Measurements from ENCODE around the gene NCOR1.
"Not testable (repeated sequence)": the region's sequence is repeated elsewhere in the genome, so short reads cannot be mapped to it uniquely, and the experiment has no call there.

The NCOR1 gene

GRCh38 chr17:16121915-16122314 lies 93.4 kb downstream of the NCOR1 start:
- H3K27ac ChIP-seq (ENCODE audit: low read depth, low read length), result no peak overlapping the region
- H3F3A ChIP-seq (ENCODE audit: control insufficient read depth, insufficient read depth), result no peaks in the 10 kb centered on the region
- H3K4me1 ChIP-seq (ENCODE audit: control insufficient read depth, low read length), result no peaks in the 10 kb centered on the region
- H3K9me2 ChIP-seq (replicated peaks; ENCODE audit: control insufficient read depth, low read length), result no peaks in the 10 kb centered on the region
- peaks cover 68% of the 10 kb centered on the region for H3K36me3 ChIP-seq (ENCODE audit: control insufficient read depth, low read length)
- H3K27me3 ChIP-seq (ENCODE audit: control insufficient read depth, low read length), result no peaks in the 10 kb centered on the region
- TF ChIP-seq, protein P1, sequence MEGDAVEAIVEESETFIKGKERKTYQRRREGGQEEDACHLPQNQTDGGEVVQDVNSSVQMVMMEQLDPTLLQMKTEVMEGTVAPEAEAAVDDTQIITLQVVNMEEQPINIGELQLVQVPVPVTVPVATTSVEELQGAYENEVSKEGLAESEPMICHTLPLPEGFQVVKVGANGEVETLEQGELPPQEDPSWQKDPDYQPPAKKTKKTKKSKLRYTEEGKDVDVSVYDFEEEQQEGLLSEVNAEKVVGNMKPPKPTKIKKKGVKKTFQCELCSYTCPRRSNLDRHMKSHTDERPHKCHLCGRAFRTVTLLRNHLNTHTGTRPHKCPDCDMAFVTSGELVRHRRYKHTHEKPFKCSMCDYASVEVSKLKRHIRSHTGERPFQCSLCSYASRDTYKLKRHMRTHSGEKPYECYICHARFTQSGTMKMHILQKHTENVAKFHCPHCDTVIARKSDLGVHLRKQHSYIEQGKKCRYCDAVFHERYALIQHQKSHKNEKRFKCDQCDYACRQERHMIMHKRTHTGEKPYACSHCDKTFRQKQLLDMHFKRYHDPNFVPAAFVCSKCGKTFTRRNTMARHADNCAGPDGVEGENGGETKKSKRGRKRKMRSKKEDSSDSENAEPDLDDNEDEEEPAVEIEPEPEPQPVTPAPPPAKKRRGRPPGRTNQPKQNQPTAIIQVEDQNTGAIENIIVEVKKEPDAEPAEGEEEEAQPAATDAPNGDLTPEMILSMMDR (IDR thresholded peaks at IDR 0.05; ENCODE audit: low read depth, low read length, poor library complexity, severe bottlenecking), result no peak
- TF ChIP-seq EZH2phosphoT487 (IDR thresholded peaks at IDR 0.05; ENCODE audit: borderline replicate concordance, low read length), result no peak
- no peak overlapping the region for H3K4me3 ChIP-seq (ENCODE audit: low read length)
- no peaks in the 10 kb centered on the region for H4K20me1 ChIP-seq (ENCODE audit: control insufficient read depth, insufficient read depth, low read depth, low read length)
- no peaks in the 10 kb centered on the region for H3K79me2 ChIP-seq (ENCODE audit: control insufficient read depth, low read length)
- H3K4me2 ChIP-seq (ENCODE audit: low read length), result no peak overlapping the region
- no peaks in the 10 kb centered on the region for H3K9me3 ChIP-seq (ENCODE audit: control insufficient read depth, insufficient read depth, low read length)

DNA sequence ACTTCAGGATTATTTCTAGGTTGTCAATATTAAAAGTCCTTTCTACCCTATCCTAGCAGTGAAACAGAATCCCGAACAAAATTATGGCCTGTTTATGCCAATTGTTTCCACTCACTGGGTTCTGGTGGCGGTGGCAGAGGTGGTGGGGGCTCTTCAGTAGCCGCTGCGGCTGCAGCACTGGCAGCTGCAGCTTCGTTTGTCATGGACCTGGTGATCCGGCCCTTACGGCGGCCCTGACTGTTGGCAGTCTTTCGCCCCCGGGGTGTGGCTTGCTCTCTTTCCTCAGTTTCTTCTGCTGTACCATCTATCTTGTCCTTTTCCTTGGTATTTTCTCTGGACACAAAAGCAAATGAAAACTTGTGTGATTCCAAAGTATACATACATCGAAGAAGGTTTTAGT lies 94.4 kb downstream of the NCOR1 start:
- no peaks in the 10 kb centered on the region for H3K79me2 ChIP-seq (ENCODE audit: control insufficient read depth, low read length)
- H3K9me3 ChIP-seq (ENCODE audit: control insufficient read depth, insufficient read depth, low read length), result no peaks in the 10 kb centered on the region
- no peaks in the 10 kb centered on the region for H4K20me1 ChIP-seq (ENCODE audit: control insufficient read depth, insufficient read depth, low read depth, low read length)
- H3K27me3 ChIP-seq (ENCODE audit: control insufficient read depth, low read length), result no peaks in the 10 kb centered on the region
- no peaks in the 10 kb centered on the region for H3K9me2 ChIP-seq (replicated peaks; ENCODE audit: control insufficient read depth, low read length)
- no peak overlapping the region for H3K27ac ChIP-seq (ENCODE audit: low read depth, low read length)
- H3K4me3 ChIP-seq (ENCODE audit: low read length), result no peak overlapping the region
- no peak overlapping the region for H3K4me2 ChIP-seq (ENCODE audit: low read length)
- TF ChIP-seq, protein P1 (IDR thresholded peaks at IDR 0.05; ENCODE audit: low read depth, low read length, poor library complexity, severe bottlenecking), result no peak
- TF ChIP-seq EZH2phosphoT487 (IDR thresholded peaks at IDR 0.05; ENCODE audit: borderline replicate concordance, low read length), result no peak
- H3K4me1 ChIP-seq (ENCODE audit: control insufficient read depth, low read length), result no peaks in the 10 kb centered on the region
- H3F3A ChIP-seq (ENCODE audit: control insufficient read depth, insufficient read depth), result no peaks in the 10 kb centered on the region
- peaks cover 70% of the 10 kb centered on the region for H3K36me3 ChIP-seq (ENCODE audit: control insufficient read depth, low read length)

DNA sequence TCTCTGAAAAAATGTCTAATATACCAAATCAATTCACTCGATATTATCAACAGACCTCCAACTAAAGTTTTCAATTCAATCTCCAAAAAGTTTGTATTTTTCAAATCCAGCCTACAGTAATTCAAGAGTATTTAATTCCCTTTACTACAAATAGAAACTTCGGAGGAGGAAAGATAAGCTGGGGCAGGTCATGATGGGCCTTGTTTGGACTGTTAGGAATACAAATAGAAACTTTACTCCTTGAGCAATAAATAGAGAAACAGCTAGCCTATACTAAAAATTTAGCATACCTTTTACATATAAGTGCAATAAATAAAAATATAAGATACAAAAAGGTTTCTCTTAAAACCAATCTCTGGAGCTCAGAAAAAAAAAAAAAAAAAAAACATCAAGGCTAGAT lies 98.2 kb downstream of the NCOR1 start:
- no peaks in the 10 kb centered on the region for H3K9me2 ChIP-seq (replicated peaks; ENCODE audit: control insufficient read depth, low read length)
- peaks cover 3% of the 10 kb centered on the region for H3K9me3 ChIP-seq (ENCODE audit: control insufficient read depth, insufficient read depth, low read length)
- no peaks in the 10 kb centered on the region for H3K27me3 ChIP-seq (ENCODE audit: control insufficient read depth, low read length)
- H3F3A ChIP-seq (ENCODE audit: control insufficient read depth, insufficient read depth), result no peaks in the 10 kb centered on the region
- no peaks in the 10 kb centered on the region for H4K20me1 ChIP-seq (ENCODE audit: control insufficient read depth, insufficient read depth, low read depth, low read length)
- H3K79me2 ChIP-seq (ENCODE audit: control insufficient read depth, low read length), result no peaks in the 10 kb centered on the region
- no peaks in the 10 kb centered on the region for H3K4me1 ChIP-seq (ENCODE audit: control insufficient read depth, low read length)
- H3K4me2 ChIP-seq (ENCODE audit: low read length), result no peak overlapping the region
- no peak overlapping the region for H3K27ac ChIP-seq (ENCODE audit: low read depth, low read length)
- H3K36me3 ChIP-seq (ENCODE audit: control insufficient read depth, low read length), result peaks cover 76% of the 10 kb centered on the region
- TF ChIP-seq, protein P1 (IDR thresholded peaks at IDR 0.05; ENCODE audit: low read depth, low read length, poor library complexity, severe bottlenecking), result no peak
- TF ChIP-seq EZH2phosphoT487 (IDR thresholded peaks at IDR 0.05; ENCODE audit: borderline replicate concordance, low read length), result no peak
- no peak overlapping the region for H3K4me3 ChIP-seq (ENCODE audit: low read length)

DNA sequence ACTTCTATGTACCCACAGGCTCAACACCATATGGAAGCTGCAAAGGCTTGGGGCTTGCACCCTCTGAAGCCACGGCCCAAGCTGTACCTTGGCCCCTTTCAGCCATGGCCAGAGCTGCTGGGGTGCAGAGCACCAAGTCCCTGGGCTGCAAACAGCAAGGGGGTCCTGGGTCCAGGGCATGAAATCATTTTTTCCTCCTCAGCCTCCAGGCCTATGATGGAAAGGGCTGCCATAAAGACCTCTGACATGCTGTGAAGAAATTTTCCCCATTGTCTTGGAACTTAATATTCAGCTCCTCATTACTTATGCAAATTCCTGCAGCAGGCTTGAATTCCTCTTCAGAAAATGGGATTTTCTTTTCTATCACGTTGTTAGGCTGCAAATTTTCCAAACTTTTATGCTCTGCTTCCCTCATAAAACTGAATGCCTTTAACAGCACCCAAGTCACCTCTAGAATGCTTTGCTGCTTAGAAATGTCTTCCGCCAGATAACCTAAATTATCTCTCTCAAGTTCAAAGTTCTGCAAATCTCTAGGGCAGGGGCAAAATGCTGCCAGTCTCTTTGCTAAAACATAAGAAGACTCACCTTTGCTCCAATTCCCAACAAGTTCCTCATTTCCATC lies 100.1 kb downstream of the NCOR1 start:
- not testable (repeated sequence) for H3K9me3 ChIP-seq (ENCODE audit: control insufficient read depth, insufficient read depth, low read length); H3K4me1 ChIP-seq (ENCODE audit: control insufficient read depth, low read length); H3K27me3 ChIP-seq (ENCODE audit: control insufficient read depth, low read length); H3K9me2 ChIP-seq (replicated peaks; ENCODE audit: control insufficient read depth, low read length); H3K79me2 ChIP-seq (ENCODE audit: control insufficient read depth, low read length); H4K20me1 ChIP-seq (ENCODE audit: control insufficient read depth, insufficient read depth, low read depth, low read length); H3K27ac ChIP-seq (ENCODE audit: low read depth, low read length); H3K4me3 ChIP-seq (ENCODE audit: low read length); H3F3A ChIP-seq (ENCODE audit: control insufficient read depth, insufficient read depth); H3K4me2 ChIP-seq (ENCODE audit: low read length)
- peaks cover 65% of the 10 kb centered on the region for H3K36me3 ChIP-seq (ENCODE audit: control insufficient read depth, low read length)
